HG03135 (cell line): ENCODE data around the gene SMPDL3A.

Source experiments
- ATAC-seq: cut with Tn5 transposase; IDR thresholded peaks from one replicate; pipeline ENCODE4 v1.9.1; 2021; ENCODE audit warnings: mild to moderate bottlenecking, moderate library complexity; ENCODE audit not compliant: unreplicated experiment

SMPDL3A gene

DNA sequence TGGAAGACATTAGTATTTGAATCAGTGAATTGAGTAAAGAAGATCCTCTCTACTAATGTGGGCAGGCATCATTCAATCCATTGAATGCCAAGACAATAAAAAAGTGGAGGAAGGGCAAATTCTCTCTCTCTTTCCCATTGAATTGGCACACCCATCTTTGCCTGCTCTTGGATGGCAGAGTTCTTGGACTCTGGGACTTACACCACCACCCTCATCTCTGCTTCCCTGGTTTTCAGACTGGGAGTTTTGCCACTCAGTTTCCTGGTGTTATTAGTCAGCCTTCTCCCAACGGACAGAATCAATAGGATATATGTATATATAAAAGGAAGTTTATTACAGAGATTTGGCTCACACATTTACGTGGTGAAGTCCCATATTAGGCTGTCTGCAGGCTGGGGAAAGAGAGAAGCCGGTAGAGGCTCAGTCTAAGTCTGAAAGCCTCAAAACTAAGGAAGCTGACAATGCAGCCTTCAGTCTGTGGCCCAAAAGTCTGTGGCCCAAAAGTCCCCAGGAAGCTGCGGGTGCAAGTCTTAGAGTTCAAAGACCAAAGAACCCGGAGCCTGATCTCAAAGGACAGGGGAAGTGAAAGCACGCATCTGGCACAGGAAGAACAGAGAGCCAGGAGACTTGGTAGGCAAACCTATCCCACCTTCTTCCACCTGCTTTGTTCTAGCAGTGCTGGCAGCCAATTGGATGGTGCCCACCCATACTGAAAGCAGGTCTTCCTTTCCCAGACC lies 64.4 kb downstream of the SMPDL3A start:
- peak; percentile 82 for ATAC-seq
